Uterus (tissue), 2 donors: Measurements from ENCODE around the gene CLEC2D.

Experiments used
- CTCF ChIP-seq, 4 experiments: fragments of 200-600 bp in 2 of 4; fragments of 450-650 bp in 2 of 4; sonication (generic) in 2 of 4; IDR thresholded peaks; one replicate each; pipeline ENCODE4 v1.5.1; 2016 to 2019; ENCODE audit warnings: antibody characterized with exemption in 4 of 4, mild to moderate bottlenecking in 2 of 4, moderate library complexity in 1 of 4
- POLR2A ChIP-seq, 2 donors: fragments of 450-650 bp; IDR thresholded peaks; one replicate each; pipeline ENCODE4 v1.6.1; 2016; ENCODE audit warnings: antibody characterized with exemption in 2 of 2, mild to moderate bottlenecking in 1 of 2, moderate library complexity in 1 of 2

GRCh38 chr12:9669534-9669933 lies at the start of gene CLEC2D:
- TF ChIP-seq CTCF (IDR thresholded peaks at IDR 0.05) = no peak
- TF ChIP-seq POLR2A (IDR thresholded peaks at IDR 0.05) = no peak
